ENCODE measurements around the gene CYP4F2. TPM values are rescaled to one million over a fixed set of nuclear protein-coding genes. Genes with fewer than 3 reads are reported as not detected.
"Not testable (repeated sequence)": the region's sequence is repeated elsewhere in the genome, so short reads cannot be mapped to it uniquely, and the experiment has no call there.

The CYP4F2 gene
- total and polyA plus RNA-seq, 2 of the 8 experiments (the other 6 are each of a cell fraction or from before 2014, with no cell fraction given) = not detected

DNA sequence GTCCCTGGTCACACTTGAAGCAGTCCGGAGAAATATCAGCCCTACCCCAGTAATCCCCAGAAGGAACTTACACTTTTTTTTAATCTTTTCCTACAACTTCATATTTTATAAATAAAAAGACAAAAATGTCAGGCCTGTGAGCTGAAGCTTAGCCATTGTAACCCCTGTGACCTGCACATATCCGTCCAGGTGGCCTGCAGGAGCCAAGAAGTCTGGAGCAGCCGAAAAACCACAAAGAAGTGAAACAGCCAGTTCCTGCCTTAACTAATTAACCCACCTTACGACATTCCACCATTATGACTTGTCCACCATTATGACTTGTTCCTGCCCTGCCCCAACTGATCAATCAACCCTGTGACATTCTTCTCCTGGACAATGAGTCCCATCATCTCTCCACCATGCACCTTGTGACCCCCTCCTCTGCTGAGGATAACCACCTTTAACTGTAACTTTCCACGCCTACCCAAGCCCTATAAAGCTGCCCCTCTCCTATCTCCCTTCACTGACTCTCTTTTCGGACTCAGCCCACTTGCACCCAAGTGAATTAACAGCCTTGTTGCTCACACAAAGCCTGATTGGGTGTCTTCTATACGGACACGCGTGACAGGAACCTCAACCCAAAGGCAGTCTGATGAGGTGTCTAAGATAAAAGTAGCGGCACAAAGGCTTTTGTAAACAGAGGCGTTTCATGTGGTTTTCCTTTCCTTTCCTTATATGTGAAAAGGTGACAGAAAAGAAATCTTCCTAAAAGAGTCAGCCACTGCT lies 62.1 kb downstream of the CYP4F2 start:
- H3K4me1 ChIP-seq (replicated peaks in 1 of 4; ENCODE audit: control insufficient read depth in 3 of 4, insufficient read depth in 4 of 4, low read length in 3 of 4); H3K18ac ChIP-seq (ENCODE audit: extremely low read depth, low read length); H2AK5ac ChIP-seq (ENCODE audit: low read depth, low read length); H3K36me3 ChIP-seq (ENCODE audit: control insufficient read depth in 2 of 4, insufficient read depth in 4 of 4, low read length in 3 of 4); H3K4me2 ChIP-seq (ENCODE audit: insufficient read depth in 1 of 2, low read depth in 2 of 2, low read length in 2 of 2); H4K91ac ChIP-seq (replicated peaks; ENCODE audit: insufficient read length, low read length); H3K27me3 ChIP-seq (replicated peaks in 1 of 4; ENCODE audit: control insufficient read depth in 3 of 4, extremely low read depth in 1 of 4, insufficient read depth in 3 of 4, low read length in 3 of 4); H3K79me1 ChIP-seq (ENCODE audit: low read depth, low read length); POLR2A ChIA-PET (ENCODE audit: partially characterized antibody); CTCF ChIA-PET (ENCODE audit: partially characterized antibody); H2BK15ac ChIP-seq (ENCODE audit: low read length); H3K4ac ChIP-seq (replicated peaks; ENCODE audit: insufficient read length, low read depth, low read length); H3K14ac ChIP-seq (ENCODE audit: insufficient read length); H3K27ac ChIP-seq (ENCODE audit: low read depth, low read length); H3K4me3 ChIP-seq (ENCODE audit: extremely low read depth in 1 of 4, insufficient read depth in 2 of 4, low read depth in 3 of 4, low read length in 4 of 4); H4K8ac ChIP-seq (ENCODE audit: extremely low read depth, insufficient read depth, low read length); H4K5ac ChIP-seq (ENCODE audit: insufficient read length, low read depth, low read length); H3K56ac ChIP-seq (replicated peaks; ENCODE audit: insufficient read length, low read depth, low read length); H3K9ac ChIP-seq (replicated peaks in 1 of 4; ENCODE audit: extremely low read depth in 1 of 4, low read depth in 3 of 4, low read length in 3 of 4); FAIRE-seq; H3K79me2 ChIP-seq (ENCODE audit: control insufficient read depth in 1 of 2, insufficient read depth in 2 of 2, low read length in 2 of 2); H2BK12ac ChIP-seq (ENCODE audit: low read depth, low read length); H3K23ac ChIP-seq (ENCODE audit: insufficient read length); H2BK120ac ChIP-seq (replicated peaks; ENCODE audit: low read depth, low read length); H2AFZ ChIP-seq (ENCODE audit: low read length); H2BK5ac ChIP-seq (ENCODE audit: low read depth, low read length); H2BK20ac ChIP-seq (ENCODE audit: low read length); DNase-seq (ENCODE audit: low read depth in 1 of 2, low spot score in 2 of 2); H3K23me2 ChIP-seq (ENCODE audit: low read depth, low read length); H4K20me1 ChIP-seq (replicated peaks in 1 of 2; ENCODE audit: control insufficient read depth in 1 of 2, insufficient read depth in 2 of 2, low read length in 2 of 2): not testable (repeated sequence)
- peaks cover 61 to 86% of the 10 kb centered on the region in 2 experiments for H3K9me3 ChIP-seq (ENCODE audit: insufficient read depth in 2 of 2, low read depth in 1 of 2, low read length in 1 of 2)
- 81% methylated on average over 11 of the region's 11 CpGs; no CpG with 5 or more reads in 1 of the 2 experiments for WGBS, 2 experiments (ENCODE audit: extremely low coverage in 1 of 2, insufficient coverage in 1 of 2, insufficient read length in 1 of 2, insufficient replicate concordance in 2 of 2, low coverage in 1 of 2, low lambda C conversion rate in 2 of 2, missing lambda C conversion rate in 1 of 2)

DNA sequence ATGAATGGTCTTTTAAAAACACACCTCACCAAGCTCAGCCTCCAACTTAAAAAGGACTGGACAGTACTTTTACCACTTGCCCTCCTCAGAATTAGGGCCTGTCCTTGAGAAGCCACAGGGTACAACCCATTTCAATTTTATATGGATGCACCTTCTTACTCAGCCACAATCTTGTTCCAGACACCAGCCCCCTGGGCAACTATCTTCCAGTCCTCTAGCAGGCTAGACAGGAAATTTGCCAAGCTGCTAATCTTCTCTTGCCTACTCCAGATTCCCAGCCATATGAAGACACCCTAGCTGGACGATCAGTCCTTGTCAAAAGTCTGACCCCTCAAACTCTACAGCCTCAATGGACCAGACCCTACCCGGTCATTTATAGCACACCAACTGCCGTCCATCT lies 63.6 kb downstream of the CYP4F2 start:
- H2AFZ ChIP-seq (ENCODE audit: low read length); H4K8ac ChIP-seq (ENCODE audit: extremely low read depth, insufficient read depth, low read length); H3K9ac ChIP-seq (replicated peaks in 1 of 4; ENCODE audit: extremely low read depth in 1 of 4, low read depth in 3 of 4, low read length in 3 of 4); DNase-seq (ENCODE audit: low read depth in 1 of 2, low spot score in 2 of 2); H2BK20ac ChIP-seq (ENCODE audit: low read length); H2BK15ac ChIP-seq (ENCODE audit: low read length); H3K4me3 ChIP-seq (ENCODE audit: extremely low read depth in 1 of 4, insufficient read depth in 2 of 4, low read depth in 3 of 4, low read length in 4 of 4); H3K18ac ChIP-seq (ENCODE audit: extremely low read depth, low read length); H2BK12ac ChIP-seq (ENCODE audit: low read depth, low read length); H3K23me2 ChIP-seq (ENCODE audit: low read depth, low read length); H3K4me1 ChIP-seq (replicated peaks in 1 of 4; ENCODE audit: control insufficient read depth in 3 of 4, insufficient read depth in 4 of 4, low read length in 3 of 4); H3K27me3 ChIP-seq (replicated peaks in 1 of 4; ENCODE audit: control insufficient read depth in 3 of 4, extremely low read depth in 1 of 4, insufficient read depth in 3 of 4, low read length in 3 of 4); H3K56ac ChIP-seq (replicated peaks; ENCODE audit: insufficient read length, low read depth, low read length); H3K36me3 ChIP-seq (ENCODE audit: control insufficient read depth in 2 of 4, insufficient read depth in 4 of 4, low read length in 3 of 4); H2BK5ac ChIP-seq (ENCODE audit: low read depth, low read length); H3K4me2 ChIP-seq (ENCODE audit: insufficient read depth in 1 of 2, low read depth in 2 of 2, low read length in 2 of 2); H3K4ac ChIP-seq (replicated peaks; ENCODE audit: insufficient read length, low read depth, low read length); H2BK120ac ChIP-seq (replicated peaks; ENCODE audit: low read depth, low read length); H3K14ac ChIP-seq (ENCODE audit: insufficient read length); H3K79me2 ChIP-seq (ENCODE audit: control insufficient read depth in 1 of 2, insufficient read depth in 2 of 2, low read length in 2 of 2); POLR2A ChIA-PET (ENCODE audit: partially characterized antibody); FAIRE-seq; H3K27ac ChIP-seq (ENCODE audit: low read depth, low read length); CTCF ChIA-PET (ENCODE audit: partially characterized antibody); H3K23ac ChIP-seq (ENCODE audit: insufficient read length); H4K91ac ChIP-seq (replicated peaks; ENCODE audit: insufficient read length, low read length); H4K20me1 ChIP-seq (replicated peaks in 1 of 2; ENCODE audit: control insufficient read depth in 1 of 2, insufficient read depth in 2 of 2, low read length in 2 of 2); H4K5ac ChIP-seq (ENCODE audit: insufficient read length, low read depth, low read length); H2AK5ac ChIP-seq (ENCODE audit: low read depth, low read length); H3K79me1 ChIP-seq (ENCODE audit: low read depth, low read length): not testable (repeated sequence)
- H3K9me3 ChIP-seq (ENCODE audit: insufficient read depth in 2 of 2, low read depth in 1 of 2, low read length in 1 of 2) = peaks cover 69 to 87% of the 10 kb centered on the region in 2 experiments
- 78% methylated on average over 3 of the region's 3 CpGs; no CpG with 5 or more reads in 1 of the 2 experiments for WGBS, 2 experiments (ENCODE audit: extremely low coverage in 1 of 2, insufficient coverage in 1 of 2, insufficient read length in 1 of 2, insufficient replicate concordance in 2 of 2, low coverage in 1 of 2, low lambda C conversion rate in 2 of 2, missing lambda C conversion rate in 1 of 2)

All from H1 (cell line).